HG03432 (cell line): Measurements from ENCODE around the gene APOF.
A peak's percentile ranks its signal among the peaks of the same experiment; 100 is the strongest.
"Not testable (repeated sequence)": the region's sequence is repeated elsewhere in the genome, so short reads cannot be mapped to it uniquely, and the experiment has no call there.

Experiments used
- ATAC-seq: cut with Tn5 transposase; IDR thresholded peaks from one replicate; pipeline ENCODE4 v1.9.1; 2021; ENCODE audit warnings: mild to moderate bottlenecking, moderate library complexity; ENCODE audit not compliant: unreplicated experiment

The APOF gene

GRCh38 chr12:56333679-56334489 is 28.8 kb downstream of the APOF start, which contains the start of gene PAN2:
TSS of gene PAN2 (minus strand) at chr12:56334000. CDS start at chr12:56333094, 906 bp downstream.
- ATAC-seq = peak; percentile 94

- ATAC-seq = no peak
Observed at GRCh38 chr12:56333197-56333678, 29.4 kb downstream of the APOF start.

DNA sequence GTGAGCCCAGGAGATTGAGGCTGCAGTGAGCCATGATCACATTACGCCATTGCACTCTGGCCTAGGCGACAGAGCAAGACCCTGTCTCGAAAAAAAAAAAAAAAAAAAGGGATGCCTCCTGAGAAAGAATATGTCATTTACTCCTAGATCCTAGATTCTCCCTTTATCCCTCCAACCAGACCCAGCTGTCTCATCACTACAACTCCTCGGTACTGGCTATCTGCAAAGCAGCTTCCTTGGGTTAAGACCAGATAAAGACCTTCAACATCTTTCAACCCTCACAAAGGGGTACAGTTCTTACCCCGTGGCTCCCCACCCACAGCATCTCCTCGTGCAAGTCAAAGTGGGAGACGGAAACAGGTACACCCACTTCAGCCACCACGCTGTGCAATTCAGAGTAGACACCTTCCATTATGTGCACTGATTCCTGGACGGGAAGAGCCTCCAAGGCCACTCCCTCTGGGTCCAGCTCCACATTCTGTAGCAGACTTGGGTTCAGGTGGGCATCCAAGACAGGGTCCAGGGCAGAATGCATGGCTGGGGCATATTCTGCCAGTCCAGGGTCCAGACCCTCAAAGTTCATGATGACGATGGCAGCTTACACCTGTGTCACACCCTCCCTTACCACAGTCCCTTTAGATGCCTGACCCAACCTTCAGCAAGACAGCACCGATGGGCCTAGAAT is 30.0 kb downstream of the APOF start:
- ATAC-seq = no peak

DNA sequence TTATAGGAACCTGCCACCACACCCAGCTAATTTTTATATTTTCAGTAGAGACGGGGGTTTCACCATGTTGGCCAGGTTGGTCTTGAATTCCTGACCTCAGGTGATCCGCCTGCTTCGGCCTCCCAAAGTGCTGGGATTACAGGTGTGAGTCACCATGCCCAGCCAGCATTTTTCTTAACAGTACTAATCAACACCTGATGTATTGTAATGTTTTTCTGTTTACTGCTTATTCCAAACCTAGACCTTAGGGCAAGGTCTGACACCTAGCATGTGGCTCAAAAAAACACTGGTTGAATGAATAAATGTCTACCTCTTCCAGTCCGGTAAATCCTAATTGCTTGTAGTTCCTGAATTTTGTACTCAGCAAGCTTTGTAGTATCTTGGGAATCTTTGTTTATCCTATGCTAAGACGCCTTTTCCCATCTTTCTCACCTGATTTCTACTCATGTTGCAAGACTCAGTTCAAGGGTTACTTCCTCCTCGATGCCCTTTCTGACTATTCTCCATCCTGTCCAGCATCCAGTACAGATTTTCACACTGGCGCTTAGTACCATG is 31.6 kb downstream of the APOF start:
- ATAC-seq = no peak

DNA sequence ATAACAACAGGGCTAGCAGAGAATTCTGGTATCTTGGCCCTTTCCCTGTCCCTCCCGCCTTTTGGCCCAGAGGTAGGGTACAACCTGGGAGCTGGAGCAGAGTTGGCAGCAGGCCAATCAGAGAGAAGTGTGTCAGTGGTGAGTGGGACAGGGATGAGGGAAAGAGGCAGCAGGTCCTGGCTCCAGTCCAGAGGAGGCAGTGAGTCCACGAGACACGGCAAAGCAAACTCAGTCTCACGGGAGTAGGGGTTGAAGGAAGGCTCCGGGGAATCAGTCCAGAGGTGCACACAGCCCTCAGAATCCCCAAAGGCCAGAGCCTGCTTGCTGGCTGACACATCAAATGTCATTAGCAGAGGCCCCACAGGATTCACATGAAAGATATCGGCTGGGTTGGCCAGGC is 36.1 kb downstream of the APOF start:
- no peak for ATAC-seq

DNA sequence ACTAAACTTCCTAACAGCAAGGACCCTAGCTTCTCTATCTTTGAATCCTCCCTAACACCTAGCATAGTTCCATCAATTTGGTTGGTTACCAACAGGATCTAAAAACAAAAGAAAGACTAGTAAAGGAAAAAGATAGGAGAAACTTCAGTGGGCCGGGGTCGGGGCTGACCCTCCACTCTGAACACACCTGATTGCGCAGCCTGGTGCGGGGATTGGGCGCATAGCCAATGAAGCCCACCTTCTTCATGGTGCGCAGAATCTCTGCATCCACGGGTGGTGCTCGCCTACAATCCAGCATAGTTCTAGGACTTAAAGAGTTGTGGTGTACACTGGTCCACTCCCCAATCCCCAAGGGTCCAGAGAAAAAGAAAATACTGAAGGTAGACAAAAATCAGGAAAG is 36.5 kb downstream of the APOF start:
- ATAC-seq = no peak

DNA sequence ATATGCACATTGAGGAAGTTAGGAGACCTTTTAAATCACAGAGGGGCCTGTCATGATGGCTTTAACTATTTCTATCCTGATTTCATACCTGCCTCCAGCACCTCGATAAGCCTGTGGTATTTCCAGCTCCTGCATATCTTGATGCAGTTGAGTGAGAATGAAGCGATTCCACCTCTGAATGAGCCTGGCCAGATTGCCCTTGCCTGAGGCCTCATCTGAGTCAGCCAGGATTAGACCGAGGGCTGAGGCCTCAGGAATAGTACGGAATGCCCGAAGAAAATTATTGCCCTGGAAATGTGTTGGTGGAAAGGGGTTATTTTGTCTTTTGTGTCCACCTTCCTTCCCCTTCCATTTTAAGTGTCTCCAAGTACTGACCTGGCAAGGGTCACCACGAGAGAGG is 38.5 kb downstream of the APOF start:
- ATAC-seq = no peak

DNA sequence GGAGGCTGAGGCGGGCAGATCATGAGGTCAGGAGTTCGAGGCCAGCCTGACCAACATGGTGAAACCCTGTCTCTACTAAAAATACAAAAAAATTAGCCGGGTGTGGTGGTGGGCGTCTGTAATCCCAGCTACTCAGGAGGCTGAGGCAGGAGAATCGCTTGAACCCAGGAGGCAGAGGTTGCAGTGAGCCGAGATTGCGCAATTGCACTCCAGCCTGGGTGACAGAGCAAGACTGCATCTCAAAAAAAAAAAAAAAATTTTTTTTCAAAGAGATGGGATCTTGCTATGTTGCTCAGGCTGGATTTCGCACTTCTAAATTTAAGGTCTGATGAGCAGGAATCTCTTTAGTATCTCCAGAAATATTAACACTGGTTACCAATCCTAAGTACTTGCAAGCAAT is 41.0 kb downstream of the APOF start:
- not testable (repeated sequence) for ATAC-seq

DNA sequence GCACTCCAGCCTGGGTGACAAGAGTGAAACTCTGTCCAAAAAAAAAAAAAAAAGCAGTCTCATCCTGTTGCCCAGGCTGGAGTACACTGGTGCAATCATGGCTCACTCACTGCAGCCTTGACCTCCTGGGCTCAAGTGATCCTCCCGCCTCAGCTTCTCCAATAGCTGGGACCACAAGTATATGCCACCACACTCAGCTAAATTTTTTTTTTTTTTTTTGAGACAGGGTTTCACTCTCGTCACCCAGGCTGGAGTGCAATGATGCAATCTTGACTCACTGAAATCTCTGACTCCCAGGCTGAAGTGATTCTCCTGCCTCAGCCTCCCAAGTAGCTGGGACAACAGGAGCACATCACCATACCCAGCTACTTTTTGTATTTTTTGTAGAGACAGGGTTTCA is 41.6 kb downstream of the APOF start:
- ATAC-seq = no peak

- ATAC-seq = no peak
Observed at GRCh38 chr12:56317675-56318074, 45.0 kb downstream of the APOF start.

DNA sequence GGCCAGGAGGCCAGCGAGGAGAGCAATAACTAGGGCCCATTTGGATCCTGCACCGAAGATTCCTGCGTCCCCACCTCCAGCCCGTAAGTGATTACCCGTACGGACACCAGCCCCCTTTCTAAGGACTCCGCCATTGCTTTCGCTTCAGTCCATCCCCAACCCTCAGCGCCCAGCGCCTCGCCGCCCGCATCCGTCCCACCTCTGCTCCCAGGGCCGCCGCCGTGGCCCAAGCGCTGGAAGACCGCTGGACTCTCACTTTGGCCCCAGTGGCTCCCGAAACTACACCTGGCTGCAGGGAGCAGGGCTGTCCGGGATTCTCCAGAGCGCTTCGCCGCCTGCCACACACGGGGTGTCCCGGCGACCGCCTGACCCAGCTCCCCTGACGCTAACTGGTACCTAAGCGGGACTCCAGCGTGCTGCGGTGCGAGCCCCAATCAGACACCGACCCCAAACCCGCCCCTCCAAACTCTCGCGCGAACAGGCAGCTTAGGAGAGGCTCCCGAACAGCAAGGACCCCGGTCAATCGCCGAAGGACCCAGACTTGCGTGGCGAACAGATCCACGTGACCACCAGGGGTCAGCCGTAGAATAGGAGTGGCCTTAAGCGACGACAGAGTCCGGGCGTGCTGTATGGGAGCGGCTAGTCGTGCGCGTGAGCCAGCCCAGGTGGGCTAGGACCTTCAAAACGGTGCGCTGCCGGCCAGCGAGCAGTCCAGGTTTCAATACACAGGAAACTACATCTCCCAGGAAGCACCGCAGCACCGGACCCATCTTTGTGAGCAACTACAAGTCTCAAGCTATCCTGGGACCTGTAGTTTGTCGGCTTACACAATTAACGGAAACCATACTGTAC is 46.8 kb downstream of the APOF start, which contains the start of gene CNPY2:
Gene CNPY2 (minus strand): TSS at position 367 of the 852 bp plus-strand sequence. CDS start 771 bp downstream, outside the sequence.
- ATAC-seq = peak; percentile 90

GRCh38 chr12:56315249-56315621 is 47.4 kb downstream of the APOF start:
- no peak for ATAC-seq

DNA sequence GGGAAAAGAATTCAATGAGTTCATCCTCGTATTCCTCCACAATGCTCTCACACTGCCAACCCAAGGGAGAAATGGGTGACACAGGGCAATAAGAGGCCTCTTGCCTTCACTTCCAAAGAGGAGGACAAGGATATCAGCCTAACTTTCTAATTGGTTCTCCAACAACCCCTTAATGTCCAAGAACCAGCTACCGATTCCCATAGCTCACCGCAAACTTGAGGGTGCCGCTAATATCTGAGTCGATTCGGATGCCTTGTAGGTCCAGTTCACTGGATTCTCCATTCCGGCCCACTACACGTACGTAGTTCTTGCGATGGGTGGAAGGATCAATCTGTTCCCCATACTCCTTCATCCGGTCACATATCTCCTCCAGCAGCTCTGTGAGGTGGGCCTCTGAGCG is 51.7 kb downstream of the APOF start:
- no peak for ATAC-seq
